Myocyte (in vitro differentiated cells): ENCODE data around the gene PACS2. TPM values are rescaled to one million over a fixed set of nuclear protein-coding genes. Genes with fewer than 3 reads are reported as not detected.

Experiments
- DNase-seq: peaks from one replicate; pipeline ENCODE4 v3.0.0-alpha.2; 2012; ENCODE audit warnings: low read depth
- total RNA-seq: library from RNA; depleted of rRNA; stranded (reverse); fragments of >200 nt; gene quantifications from 2 replicates; pipeline ENCODE4 v1.2.3, GENCODE V29; 2014

The PACS2 gene
- total RNA-seq, 1 donor from 2014 or later, result 240 TPM

DNA sequence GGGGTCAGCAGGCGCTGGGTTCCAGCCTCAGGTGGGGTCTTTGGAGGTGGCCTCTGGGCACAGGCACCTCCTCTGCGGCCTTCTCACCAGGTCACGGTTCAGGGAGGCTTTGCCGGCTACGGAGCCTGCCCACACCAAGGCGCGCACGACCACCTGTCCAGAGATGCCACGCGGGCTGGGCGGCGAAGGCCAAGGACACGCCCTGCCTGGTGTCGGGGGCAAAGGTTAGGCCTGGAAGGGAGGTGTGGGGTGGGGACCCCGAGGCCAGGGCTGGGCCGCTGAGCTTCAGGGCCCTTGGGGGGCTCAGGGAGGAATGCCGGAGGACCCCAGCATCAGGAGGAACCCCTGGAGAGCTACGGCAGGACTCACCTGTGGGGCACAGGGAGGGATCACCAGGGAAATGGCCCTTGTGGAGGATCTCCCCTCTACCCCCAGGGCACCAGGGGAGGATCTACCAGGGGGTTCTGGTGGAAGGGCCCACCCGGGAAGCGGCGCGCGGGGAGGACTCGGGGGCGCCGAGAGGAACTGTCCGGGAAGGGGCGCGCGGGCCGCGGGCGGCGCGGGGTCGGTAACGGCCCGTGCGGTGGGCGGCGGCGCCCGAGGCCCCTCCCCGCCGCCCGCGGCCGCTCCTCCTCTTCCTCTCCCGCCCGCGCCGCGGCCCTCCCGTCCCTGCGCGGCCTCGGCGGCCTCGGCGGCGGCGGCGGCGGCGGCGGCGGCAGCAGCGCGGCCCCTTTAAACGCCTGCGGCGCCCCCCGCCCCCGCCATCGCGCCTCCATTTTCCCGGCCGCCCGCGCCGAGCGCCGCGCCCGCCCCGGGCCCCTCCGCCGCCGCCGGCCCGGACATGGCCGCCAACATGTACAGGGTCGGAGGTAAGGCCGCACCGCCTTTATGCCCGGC is 104.9 kb downstream of the PACS2 start, which contains the start of gene MTA1:
Gene MTA1 (plus strand): TSS at position 633 of the 897 bp plus-strand sequence. CDS start 209 bp downstream, at position 842.
- peak; percentile 43 for DNase-seq

DNA sequence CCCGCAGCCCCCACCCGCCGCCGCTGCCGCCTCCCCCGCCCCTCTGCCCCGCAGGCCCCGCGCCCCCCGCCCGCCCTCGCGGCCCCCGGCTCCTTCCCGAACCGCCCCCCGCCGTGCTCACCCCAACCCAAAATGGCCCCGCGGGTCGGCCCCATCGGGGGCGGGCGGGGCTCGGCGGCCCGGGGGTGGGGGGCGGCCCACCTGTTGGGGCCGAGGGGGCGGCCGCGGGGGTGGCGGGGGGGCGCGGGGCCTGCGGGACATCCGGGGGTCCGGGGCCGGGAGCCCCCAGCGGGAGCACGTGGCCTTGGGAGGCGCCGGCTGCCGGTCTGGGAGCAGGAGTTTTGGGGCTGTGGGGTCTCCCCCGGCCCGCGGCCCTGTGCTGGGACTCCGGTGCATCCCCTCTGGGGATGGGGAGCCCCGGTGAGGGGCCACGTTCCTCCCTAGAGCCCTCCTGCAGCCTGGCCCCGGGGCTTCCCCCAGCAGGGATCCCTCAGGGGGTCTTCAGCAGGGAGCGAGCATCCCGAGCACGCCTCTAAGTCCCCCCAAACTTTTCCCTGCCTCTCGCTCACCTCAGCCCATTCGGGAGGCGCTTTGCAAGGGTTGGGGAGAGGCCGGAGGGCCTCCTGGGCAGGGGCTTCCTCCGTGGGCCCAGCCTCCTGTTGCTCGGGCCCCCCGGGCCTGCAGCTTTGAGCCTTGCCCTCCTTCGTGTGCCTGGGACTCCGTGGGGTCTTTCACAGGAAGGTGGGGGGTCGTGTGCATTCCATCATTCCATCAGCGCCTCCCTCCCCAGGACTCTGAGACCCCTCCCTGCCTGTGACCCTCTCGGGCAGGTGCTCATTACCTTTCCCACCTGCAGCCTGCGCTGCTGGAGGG is 105.8 kb downstream of the PACS2 start:
- no peak for DNase-seq

DNA sequence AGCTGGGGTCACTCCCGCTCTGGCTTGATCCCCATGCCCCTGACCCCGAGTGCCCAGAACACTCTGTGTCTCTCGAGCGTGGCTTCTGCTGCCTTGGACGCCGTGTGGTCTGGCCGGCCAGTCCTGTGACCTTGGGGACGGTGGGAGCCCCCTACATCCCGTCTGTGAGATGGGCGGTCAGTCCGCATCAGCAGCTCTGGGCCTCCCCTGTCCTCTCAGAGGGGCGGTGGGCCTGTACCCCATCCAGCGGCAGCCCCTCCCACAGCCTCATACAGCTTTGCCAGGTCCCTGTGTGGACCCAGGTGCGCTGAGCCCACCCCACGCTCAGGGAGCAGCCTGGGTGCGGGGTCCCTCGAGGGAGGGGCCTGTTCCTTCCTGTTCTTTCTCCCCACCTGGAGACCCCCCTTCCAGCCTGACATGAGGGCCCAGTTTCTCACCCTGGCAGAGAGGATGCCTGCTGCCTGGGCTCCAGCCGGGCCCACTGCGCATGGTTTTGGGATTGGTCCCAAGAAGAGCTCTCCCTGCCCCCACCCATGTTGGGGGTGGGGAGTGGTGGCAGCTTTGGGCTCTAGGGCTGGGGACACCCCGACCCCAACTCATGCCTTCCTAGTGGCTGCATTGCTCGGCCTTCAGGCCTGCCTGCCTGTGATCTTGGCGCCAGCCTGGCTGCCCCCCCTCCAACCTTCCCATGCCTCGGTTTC is 106.6 kb downstream of the PACS2 start:
- DNase-seq, result no peak

DNA sequence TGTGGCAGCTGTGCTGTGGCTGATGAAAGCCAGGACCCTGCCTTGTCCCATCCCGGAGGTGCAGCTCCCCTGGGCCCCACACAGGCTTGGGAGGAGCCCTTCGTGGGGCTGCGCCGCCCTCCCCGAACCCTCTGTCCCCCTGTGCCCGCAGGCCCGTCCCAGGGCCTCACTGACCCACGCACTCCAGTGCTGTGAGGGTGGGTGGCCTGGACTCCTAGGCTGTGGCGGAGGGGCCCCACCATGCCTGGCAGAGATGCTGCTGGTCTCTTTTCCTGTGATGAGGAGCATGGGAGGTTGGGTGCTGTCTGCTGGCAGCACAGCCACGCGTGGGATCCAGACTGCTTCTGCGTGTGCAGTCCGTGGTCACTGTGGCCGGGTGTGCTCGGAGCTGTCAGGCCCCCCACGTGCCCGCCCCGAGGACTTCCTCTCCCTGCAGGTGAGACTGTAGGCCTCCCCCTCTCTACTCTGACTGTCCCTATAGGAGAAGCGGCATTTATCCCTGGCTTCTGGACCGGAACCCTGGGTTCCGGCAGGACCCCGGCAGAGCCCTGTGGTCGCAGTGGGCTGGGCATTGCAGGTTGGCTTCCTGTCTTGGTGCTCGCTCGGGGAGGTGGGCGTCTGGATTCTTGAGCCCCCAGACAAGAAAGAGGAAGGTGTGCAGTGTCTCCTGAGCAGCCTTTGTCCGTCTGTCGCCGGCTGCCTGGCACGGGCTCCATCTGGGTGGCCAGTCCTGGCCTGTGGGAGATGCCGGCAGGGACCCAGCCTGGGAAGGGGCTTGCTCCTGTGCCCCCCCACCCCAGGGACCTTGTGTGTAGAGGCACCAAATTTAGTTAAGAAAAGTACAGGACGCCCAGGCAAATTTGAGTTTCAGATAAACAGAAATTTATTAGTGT is 107.4 kb downstream of the PACS2 start:
- no peak for DNase-seq

DNA sequence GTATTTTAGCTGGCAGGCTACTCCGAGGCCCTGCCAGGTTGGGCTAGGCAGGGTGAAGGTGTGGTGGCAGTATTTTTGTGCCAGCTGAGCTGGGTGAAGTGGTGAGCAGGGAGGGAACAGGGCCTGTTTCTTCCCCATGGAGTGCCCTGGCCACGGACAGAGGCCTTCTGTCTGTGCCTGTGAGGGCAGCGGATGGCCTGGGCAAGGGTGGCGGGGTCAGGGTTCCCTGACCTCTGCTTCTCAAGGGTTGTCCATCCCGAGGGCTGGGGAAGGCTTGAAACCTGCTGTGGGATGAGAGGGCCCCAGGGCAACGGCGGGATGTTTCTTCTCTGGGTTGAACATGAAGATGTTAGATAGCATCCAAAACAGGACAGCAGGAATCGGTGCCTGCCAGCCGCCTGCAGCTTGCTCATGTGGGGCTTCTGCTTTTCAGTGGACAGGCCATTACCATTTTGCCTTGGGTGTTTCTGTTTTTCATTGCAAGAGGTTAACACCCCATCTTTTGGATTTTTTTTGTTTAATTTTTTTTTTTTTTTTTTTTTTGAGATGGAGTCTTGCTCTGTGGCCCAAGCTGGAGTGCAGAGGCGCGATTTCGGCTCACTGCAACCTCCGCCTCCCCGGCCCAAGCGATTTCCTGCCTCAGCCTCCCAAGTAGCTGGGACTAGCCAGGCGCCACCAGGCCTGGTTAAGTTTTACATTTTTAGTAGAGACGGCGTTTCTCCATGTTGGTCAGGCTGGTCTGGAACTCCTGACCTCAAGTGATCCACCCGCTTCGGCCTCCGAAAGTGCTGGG is 108.3 kb downstream of the PACS2 start:
- DNase-seq, result no peak

DNA sequence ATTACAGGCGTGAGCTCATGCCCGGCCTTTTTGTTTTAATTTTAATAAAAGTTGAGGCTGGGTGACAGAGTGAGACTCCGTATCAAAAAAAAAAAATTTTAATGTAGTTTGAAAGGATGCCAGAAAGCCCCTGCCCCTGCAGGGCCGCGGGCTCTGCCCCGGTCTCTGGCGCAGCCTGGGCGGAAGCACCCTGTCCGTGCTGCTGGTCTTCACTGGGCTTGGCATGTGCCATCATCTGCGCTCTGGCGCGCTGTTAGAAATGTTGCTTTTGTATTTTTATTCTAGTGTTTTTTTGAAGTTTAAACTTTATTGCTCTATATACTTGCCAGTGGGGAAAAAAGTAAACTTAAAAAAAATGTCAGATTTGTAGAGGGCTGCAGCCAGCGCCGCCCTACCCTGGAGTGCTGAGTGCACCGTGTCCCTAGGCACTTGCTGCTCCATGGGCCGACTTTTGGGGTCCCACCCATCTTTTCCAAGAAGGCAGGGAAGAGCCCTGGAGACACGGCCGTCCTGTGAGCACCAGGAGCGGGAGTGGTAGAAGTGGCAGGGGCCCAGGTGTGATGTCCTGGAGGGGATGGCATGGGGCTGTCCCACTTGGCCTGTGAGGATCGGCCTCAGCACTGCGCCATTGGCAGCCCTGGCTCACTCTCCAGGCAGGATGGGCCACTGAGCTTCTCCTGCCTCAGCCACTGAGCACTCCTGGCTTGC is 109.1 kb downstream of the PACS2 start:
- DNase-seq, result no peak

DNA sequence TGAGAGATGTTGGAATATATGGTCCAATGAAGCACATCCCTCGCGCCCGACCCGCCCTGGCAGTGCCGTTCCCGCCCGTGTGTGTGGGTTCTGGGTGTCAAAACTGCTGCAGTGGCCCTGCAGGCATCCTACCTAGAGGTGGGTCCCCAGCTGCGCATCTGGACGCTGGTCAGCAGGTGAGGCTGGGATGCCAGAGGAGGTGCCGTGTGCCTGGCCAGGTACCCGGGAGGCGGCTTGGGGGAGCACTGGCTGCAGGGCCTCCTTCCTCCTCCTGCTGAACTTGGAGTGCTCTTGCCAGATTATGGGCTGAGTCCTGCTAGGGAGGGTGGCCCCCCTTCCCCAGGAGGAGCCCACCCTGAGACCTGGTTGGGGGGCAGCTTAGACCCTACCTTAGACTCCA is 110.3 kb downstream of the PACS2 start:
- DNase-seq, result no peak

DNA sequence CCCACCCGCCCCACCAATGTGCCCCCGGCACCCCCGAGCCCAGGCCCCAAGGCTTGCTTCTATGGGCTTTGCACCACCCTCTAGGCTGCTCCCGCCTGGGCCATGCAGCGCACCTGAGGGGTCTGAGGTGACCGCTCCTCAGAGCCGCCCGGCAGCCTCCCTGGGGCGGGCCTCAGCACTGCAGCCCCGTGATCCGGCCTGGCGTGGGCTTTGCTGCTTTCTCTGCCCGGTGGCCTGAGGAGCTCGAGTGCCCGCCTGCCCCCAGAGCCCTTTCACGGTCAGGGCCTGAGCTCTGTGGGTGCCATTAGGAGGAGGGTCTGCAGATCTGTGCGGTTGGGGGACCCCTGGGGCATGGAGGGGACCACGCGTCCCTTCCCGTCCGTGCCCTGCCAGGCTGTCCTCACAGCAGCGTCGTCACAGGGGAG is 111.3 kb downstream of the PACS2 start:
- no peak for DNase-seq

DNA sequence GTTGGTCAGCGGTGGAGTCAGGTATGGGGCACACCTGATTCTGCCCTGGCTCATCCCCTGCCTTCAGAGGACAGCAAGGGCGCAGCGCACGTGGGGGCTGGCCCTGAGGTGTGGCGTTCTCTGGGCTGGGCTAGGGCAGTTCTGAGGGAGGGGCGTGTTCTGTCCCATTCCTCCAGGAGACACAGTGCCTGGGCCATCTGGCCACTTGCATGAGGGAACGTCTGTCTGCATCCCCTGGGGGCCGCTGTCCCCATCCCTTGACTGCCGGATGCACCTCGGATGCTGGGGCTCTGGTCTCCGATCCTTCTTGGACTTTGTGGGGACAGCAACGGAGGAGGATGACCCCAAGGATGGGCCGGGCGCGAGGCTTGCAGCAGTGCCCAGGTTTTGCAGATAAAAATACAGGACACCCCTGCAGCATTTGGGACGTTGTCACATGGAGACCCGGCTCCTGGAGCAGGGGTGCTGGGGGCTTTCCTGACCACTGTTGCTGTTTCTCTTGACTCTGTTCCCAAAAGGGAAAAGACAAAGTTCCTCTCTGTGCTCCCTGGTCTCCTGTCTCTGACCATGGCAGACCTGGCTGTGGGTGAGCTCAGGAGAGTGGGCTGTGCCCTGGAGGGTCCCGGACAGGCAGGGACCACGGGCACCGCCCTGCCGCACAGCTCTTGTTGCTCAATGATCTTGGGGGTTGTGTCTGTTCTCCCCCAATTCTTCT is 112.0 kb downstream of the PACS2 start:
- DNase-seq, result no peak

DNA sequence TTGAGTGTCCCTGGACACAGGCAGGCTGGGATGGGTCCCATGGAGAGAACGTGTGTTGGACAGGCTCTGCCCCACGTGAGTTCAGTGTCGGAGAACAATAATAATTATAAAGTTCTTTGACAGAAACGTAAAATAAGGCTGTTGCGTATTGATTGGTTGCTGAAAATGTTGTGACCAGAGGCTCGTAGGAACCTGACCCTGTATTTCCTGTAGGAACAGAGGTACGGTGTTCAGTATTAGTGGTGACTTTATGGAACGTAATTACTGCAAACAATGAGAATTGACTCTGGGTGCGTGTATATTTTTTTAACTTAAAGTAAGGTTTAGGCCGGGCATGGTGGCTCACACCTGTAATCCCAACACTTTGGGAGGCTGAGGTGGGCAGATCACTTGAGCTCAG is 112.9 kb downstream of the PACS2 start:
- no peak for DNase-seq

DNA sequence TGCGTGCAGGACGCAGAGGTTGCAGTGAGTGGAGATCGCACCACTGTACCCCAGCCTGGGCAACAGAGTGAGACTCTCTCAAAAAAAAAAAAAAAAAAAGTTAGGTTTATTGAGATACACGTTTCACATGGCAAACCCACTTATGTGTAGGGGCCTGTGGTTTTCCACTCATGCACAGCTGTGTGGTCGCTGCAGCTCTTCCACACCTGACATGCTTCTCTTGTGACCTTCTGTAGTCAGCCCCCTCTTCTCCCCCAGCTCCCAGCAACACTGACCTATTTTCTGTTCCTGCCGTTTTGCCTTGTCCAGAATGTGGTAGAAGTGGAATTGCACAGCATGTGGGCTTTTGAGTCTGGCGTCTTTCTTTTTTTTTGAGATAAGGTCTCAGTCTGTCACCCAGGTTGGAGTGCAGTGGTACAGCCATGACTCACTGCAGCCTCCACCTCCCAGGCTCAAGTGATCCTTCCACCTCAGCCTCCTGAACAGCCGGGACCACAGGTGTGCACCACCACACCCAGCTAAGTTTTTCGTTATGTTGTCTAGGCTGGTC is 113.5 kb downstream of the PACS2 start:
- DNase-seq, result no peak

DNA sequence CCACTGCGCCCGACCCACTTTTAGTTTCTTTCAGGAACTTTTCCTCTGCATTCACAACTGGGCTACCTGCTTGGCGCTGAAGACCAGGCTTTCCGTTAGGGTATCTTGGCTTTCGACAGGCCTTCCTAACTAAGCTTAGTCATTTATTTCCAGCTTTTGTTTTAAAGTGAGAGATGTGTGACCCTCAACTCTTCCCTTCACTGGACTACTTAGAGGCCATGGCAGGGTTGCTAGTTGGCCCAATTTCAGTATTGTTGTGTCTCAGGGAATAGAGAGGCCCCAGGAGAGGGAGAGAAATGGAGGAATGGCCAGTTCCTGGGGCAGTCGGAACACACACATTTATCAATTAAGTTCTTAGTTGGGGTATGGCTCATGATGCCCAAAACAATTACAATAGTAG is 115.5 kb downstream of the PACS2 start:
- DNase-seq, result no peak

DNA sequence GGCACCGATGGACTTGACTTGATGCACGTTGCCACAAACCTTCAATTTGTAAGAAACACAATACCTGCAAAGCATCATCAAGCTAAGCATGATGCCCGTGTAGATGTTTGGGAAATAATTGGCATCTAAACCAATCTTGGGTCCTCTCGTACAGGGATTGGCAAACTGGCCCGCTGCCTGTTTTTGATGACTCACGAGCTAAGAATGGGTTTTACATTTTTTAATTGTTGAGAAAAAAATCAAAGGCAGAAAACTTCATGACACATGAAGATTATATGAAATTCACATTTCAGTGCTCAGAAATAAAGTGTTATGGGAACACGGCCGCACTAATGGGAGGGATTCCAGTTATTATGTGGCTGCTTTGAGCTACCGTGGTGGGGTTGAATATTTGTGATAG is 116.0 kb downstream of the PACS2 start:
- DNase-seq, result peak; percentile 69

DNA sequence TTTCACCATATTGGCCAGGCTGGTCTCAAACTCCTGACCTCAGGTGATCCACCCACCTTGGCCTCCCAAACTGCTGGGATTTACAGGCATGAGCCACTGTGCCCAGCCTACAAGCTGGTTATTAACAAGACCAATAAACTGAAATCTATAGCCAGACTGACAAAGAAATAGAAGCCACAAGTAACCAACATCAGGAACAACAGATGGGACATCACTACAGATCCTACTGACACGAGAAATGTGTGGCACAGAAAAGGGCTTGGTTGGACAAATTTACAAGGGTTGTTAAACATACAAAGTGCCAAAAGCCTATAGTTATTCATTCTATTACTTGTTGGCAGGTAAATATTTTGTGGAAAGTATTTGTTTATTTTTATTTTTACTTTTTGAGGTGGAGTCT is 116.7 kb downstream of the PACS2 start:
- no peak for DNase-seq

DNA sequence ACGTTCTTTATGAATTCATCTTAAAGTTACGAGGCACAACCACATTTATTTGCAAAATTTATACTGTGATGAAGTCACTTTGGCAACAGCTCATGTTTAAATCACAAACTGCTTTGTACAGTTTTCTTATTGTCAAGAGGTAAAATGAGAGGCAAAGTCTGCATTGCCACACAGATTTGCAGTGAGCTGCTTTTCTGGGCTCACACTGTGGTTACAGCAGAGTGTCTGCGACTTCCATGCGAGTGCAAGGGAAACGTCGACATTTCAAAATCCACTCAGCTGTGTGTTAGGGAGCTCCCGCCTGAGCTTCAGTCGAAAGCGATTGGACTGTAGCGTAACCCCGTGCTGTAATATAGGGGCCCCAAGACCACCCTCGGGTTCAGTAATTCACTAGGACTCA is 118.1 kb downstream of the PACS2 start:
- DNase-seq, result no peak

DNA sequence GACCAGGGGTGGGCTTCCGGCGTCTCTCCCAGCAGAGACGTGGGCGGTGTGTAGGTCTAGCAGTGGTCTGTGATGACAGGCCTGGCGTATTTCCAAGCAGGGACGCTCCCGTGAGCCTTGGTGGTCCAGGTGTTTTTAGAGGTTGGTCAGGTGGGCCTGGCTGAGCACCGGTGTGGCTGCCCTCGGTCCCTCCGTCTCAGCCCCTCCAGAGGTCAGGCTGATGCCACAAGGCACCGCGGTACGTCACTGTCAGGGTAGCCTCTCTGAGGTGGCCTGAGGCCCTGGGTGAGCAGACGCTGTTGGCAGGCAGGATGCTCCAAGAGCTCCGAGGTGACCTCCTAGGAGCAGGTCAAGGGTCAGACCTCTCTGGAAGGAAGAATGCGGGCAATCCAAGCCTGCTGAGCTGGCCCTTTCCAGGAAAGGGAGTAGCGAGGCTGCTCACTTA is 118.6 kb downstream of the PACS2 start:
- DNase-seq, result no peak

DNA sequence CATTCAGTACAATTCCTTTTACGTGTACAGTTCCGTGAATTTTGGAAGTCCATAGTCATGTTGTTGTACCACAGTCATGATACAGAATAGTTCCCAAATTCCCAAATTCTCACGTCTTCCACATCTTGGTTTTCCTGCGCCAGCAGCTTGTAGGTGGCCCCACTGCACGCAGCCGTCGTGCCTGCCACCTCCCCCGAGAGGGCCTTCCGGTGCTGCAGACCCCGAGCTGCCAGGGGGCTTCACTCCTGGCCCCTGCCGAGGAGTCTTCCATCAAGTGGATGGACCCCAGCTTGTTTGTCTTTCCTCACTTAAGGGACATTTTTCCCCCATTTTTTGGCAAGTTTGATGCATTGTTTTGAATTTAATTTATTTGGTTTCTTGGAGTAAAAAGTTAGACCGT is 121.9 kb downstream of the PACS2 start:
- DNase-seq, result no peak
